Hindlimb muscle (tissue), 1 donor: ENCODE results near the gene BCAM. TPM values are rescaled to one million over a fixed set of nuclear protein-coding genes. Genes with fewer than 3 reads are reported as not detected.
A peak's percentile ranks its signal among the peaks of the same experiment; 100 is the strongest.
"Not testable (repeated sequence)": the region's sequence is repeated elsewhere in the genome, so short reads cannot be mapped to it uniquely, and the experiment has no call there.

Experiments used
- DNase-seq: peaks from one replicate; pipeline ENCODE4 v3.0.0-alpha.2; 2013
- polyA plus RNA-seq: library from polyadenylated mRNA; unstranded; fragments of 120-200 nt; gene quantifications from one replicate; pipeline ENCODE4 v1.2.1, GENCODE V29; 2013; ENCODE audit not compliant: insufficient read length

Gene BCAM
- polyA plus RNA-seq, result 262 TPM

GRCh38 chr19:44808463-44809371 lies at the start of gene BCAM:
TSS of gene BCAM (plus strand) at chr19:44809103. CDS start at chr19:44809125, 22 bp downstream.
- DNase-seq, result peak; percentile 85

- DNase-seq, result no peak
These were observed 46.9 kb upstream of the BCAM start for GRCh38 chr19:44762038-44762437.

- DNase-seq, result no peak
These were observed 43.6 kb upstream of the BCAM start for GRCh38 chr19:44765033-44765948.

- DNase-seq, result no peak
These were observed 43.0 kb upstream of the BCAM start for GRCh38 chr19:44765949-44766335.

- no peak for DNase-seq
These were observed 41.4 kb upstream of the BCAM start for GRCh38 chr19:44767295-44768180.

- DNase-seq, result peak; percentile 80
These were observed 38.2 kb upstream of the BCAM start for GRCh38 chr19:44770550-44771257.

GRCh38 chr19:44772144-44772543 lies 36.8 kb upstream of the BCAM start:
- DNase-seq, result not testable (repeated sequence)

GRCh38 chr19:44772959-44773358 lies 35.9 kb upstream of the BCAM start:
- no peak for DNase-seq

GRCh38 chr19:44775676-44776240 lies 33.1 kb upstream of the BCAM start:
- DNase-seq, result no peak

GRCh38 chr19:44776402-44777096 lies 32.4 kb upstream of the BCAM start:
- no peak for DNase-seq

GRCh38 chr19:44777715-44778347 lies 31.1 kb upstream of the BCAM start, which contains the start of gene CBLC:
TSS of gene CBLC (plus strand) at chr19:44777890. CDS start at chr19:44777932, 42 bp downstream.
- no peak for DNase-seq

- no peak for DNase-seq
These were observed 29.8 kb upstream of the BCAM start for GRCh38 chr19:44779150-44779549.

- DNase-seq, result not testable (repeated sequence)
These were observed 27.2 kb upstream of the BCAM start for GRCh38 chr19:44781694-44782093.

GRCh38 chr19:44782729-44783128 lies 26.2 kb upstream of the BCAM start:
- DNase-seq, result no peak

- DNase-seq, result no peak
These were observed 25.4 kb upstream of the BCAM start for GRCh38 chr19:44783545-44783944.

- no peak for DNase-seq
These were observed 23.6 kb upstream of the BCAM start for GRCh38 chr19:44785271-44785670.

- no peak for DNase-seq
These were observed 22.9 kb upstream of the BCAM start for GRCh38 chr19:44785993-44786392.

GRCh38 chr19:44788971-44789370 lies 19.9 kb upstream of the BCAM start:
- DNase-seq, result no peak

GRCh38 chr19:44789943-44790483 lies 18.9 kb upstream of the BCAM start:
- no peak for DNase-seq

GRCh38 chr19:44792281-44792680 lies 16.6 kb upstream of the BCAM start:
- DNase-seq, result no peak
